SU-DHL-6 (cell line): ENCODE results near the gene ZC3H14.

Experiments
- H2AFZ ChIP-seq: fragments of 200-600 bp; sonication (generic); 2 replicates; pipeline ENCODE4 v1.6.1; 2014; ENCODE audit warnings: low read depth, mild to moderate bottlenecking, moderate library complexity, mixed read lengths, antibody characterized with exemption, low read length; ENCODE audit not compliant: severe bottlenecking
- H3F3A ChIP-seq: fragments of 200-600 bp; shearing (Covaris generic); 2 replicates; pipeline ENCODE4 v1.6.0; 2016; ENCODE audit warnings: antibody characterized with exemption, mild to moderate bottlenecking; ENCODE audit not compliant: insufficient read depth
- H3K27ac ChIP-seq: fragments of 200-600 bp; sonication (generic); 2 replicates; pipeline ENCODE4 v1.5.1; 2016; ENCODE audit warnings: low read depth, mild to moderate bottlenecking, low read length, moderate library complexity, mixed read lengths
- H3K27me3 ChIP-seq: fragments of 200-600 bp; sonication (generic), shearing (Covaris generic); 2 replicates; pipeline ENCODE4 v1.6.0; 2014; ENCODE audit warnings: mild to moderate bottlenecking, low read length
- H3K36me3 ChIP-seq: fragments of 200-600 bp; sonication (generic); 2 replicates; pipeline ENCODE4 v1.6.1; 2014; ENCODE audit warnings: mild to moderate bottlenecking, low read length, mixed read lengths
- H3K4me2 ChIP-seq: fragments of 300-600, 200-600 bp; shearing (Covaris generic), sonication (generic); 2 replicates; pipeline ENCODE4 v1.6.0; 2014; ENCODE audit warnings: low read length, low read depth, mild to moderate bottlenecking; ENCODE audit not compliant: poor library complexity, severe bottlenecking
- H3K4me3 ChIP-seq: fragments of 200-600 bp; sonication (generic); 2 replicates; pipeline ENCODE4 v1.5.1; 2014; ENCODE audit warnings: antibody characterized with exemption, low read length, mild to moderate bottlenecking, mixed read lengths; ENCODE audit not compliant: insufficient read depth, poor library complexity, severe bottlenecking
- H3K79me2 ChIP-seq: fragments of 200-600 bp; sonication (generic); 2 replicates; pipeline ENCODE4 v1.6.1; 2014; ENCODE audit warnings: mild to moderate bottlenecking, low read length, moderate library complexity; ENCODE audit not compliant: insufficient read depth
- H3K9ac ChIP-seq: fragments of 200-600 bp; sonication (generic); 2 replicates; pipeline ENCODE4 v1.7.0; 2014; ENCODE audit warnings: mild to moderate bottlenecking, low read length
- H3K9me2 ChIP-seq: fragments of 200-600 bp; sonication (generic); replicated peaks from 2 replicates; pipeline ENCODE4 v1.6.1; 2014; ENCODE audit warnings: low read length; ENCODE audit not compliant: insufficient read depth
- H3K9me3 ChIP-seq: fragments of 200-600 bp; sonication (generic); 2 replicates; pipeline ENCODE4 v1.6.1; 2014; ENCODE audit warnings: low read length, mixed read lengths; ENCODE audit not compliant: insufficient read depth
- H4K20me1 ChIP-seq: fragments of 200-600 bp; sonication (generic); 2 replicates; pipeline ENCODE4 v1.6.1; 2014; ENCODE audit warnings: low read depth, mild to moderate bottlenecking, antibody characterized with exemption, low read length, moderate library complexity, mixed read lengths
- EZH2phosphoT487 ChIP-seq: fragments of 200-600 bp; sonication (generic), shearing (Covaris generic); conservative IDR thresholded peaks from 2 replicates; pipeline ENCODE4 v1.6.1; 2018; ENCODE audit warnings: mild to moderate bottlenecking, antibody characterized with exemption, low read length, moderate library complexity, mixed read lengths
- TF ChIP-seq, protein P1 (sequence below): fragments of 200-600 bp; sonication (generic); IDR thresholded peaks from one replicate; pipeline ENCODE4 v1.5.1; 2017; ENCODE audit warnings: antibody characterized with exemption, mild to moderate bottlenecking, low read length, moderate library complexity; ENCODE audit not compliant: insufficient read depth, poor library complexity, severe bottlenecking

ZC3H14 gene

DNA sequence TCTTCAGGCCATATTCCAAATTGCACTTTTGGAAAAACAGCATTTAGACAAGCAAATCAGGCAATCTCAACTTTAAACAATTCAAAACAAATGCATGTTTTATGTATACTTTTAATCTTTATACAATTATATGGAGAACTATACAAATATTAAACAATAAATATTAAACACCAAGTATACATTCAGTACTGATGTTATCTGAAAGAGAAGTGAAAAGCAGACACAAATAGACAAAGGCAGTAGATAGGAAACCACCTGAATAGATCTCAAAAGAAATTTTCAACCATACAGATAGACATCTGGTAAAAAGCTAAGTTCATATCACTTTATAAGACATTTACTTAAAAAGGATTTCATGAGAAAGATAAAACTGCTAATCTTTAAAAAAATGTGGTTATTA is 65.2 kb downstream of the ZC3H14 start:
- Histone ChIP-seq H3K9ac (no peak overlapping the region), H2AFZ (no peak overlapping the region), H3K9me3 (no peaks in the 10 kb centered on the region), H3K4me2 (no peak overlapping the region), H3K9me2 (no peaks in the 10 kb centered on the region), H3K4me3 (no peak overlapping the region), H3F3A (0 out of 2 replicates have a peak, but pooled peaks cover 3% of the 10 kb centered on the region), H3K27ac (no peak overlapping the region), H4K20me1 (no peaks in the 10 kb centered on the region), H3K79me2 (no peaks in the 10 kb centered on the region), H3K27me3 (no peaks in the 10 kb centered on the region), H3K36me3 (no peaks in the 10 kb centered on the region)
- TF ChIP-seq, protein P1, sequence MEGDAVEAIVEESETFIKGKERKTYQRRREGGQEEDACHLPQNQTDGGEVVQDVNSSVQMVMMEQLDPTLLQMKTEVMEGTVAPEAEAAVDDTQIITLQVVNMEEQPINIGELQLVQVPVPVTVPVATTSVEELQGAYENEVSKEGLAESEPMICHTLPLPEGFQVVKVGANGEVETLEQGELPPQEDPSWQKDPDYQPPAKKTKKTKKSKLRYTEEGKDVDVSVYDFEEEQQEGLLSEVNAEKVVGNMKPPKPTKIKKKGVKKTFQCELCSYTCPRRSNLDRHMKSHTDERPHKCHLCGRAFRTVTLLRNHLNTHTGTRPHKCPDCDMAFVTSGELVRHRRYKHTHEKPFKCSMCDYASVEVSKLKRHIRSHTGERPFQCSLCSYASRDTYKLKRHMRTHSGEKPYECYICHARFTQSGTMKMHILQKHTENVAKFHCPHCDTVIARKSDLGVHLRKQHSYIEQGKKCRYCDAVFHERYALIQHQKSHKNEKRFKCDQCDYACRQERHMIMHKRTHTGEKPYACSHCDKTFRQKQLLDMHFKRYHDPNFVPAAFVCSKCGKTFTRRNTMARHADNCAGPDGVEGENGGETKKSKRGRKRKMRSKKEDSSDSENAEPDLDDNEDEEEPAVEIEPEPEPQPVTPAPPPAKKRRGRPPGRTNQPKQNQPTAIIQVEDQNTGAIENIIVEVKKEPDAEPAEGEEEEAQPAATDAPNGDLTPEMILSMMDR, result no peak
- no peak for TF ChIP-seq EZH2phosphoT487

DNA sequence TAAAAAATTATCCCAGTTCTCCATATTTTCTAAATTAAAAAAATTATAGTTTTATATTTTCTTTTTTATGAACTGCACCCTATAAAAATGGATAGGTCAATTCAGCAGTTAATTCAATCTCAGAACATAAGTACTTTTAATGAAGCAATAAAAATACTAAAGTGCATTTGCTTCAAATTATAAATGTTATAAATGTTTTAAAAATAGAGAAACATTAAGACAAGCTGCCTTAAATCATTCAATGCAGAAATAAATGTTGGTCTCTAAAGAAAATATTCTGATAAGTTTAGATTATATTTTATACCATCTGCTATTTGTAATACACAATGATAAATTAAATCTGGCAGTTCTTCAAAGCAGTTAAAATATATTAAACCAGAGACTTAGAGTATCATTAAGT is 65.6 kb downstream of the ZC3H14 start:
- no peak overlapping the region for H2AFZ ChIP-seq
- TF ChIP-seq, protein P1, result no peak
- TF ChIP-seq EZH2phosphoT487, result no peak
- no peak overlapping the region for H3K9ac ChIP-seq
- H3K79me2 ChIP-seq, result no peaks in the 10 kb centered on the region
- H3K9me3 ChIP-seq, result no peaks in the 10 kb centered on the region
- H3K9me2 ChIP-seq, result no peaks in the 10 kb centered on the region
- 0 out of 2 replicates have a peak, but pooled peaks cover 3% of the 10 kb centered on the region for H3F3A ChIP-seq
- H3K4me2 ChIP-seq, result no peak overlapping the region
- H3K27me3 ChIP-seq, result no peaks in the 10 kb centered on the region
- H4K20me1 ChIP-seq, result no peaks in the 10 kb centered on the region
- no peak overlapping the region for H3K4me3 ChIP-seq
- H3K27ac ChIP-seq, result no peak overlapping the region
- no peaks in the 10 kb centered on the region for H3K36me3 ChIP-seq

DNA sequence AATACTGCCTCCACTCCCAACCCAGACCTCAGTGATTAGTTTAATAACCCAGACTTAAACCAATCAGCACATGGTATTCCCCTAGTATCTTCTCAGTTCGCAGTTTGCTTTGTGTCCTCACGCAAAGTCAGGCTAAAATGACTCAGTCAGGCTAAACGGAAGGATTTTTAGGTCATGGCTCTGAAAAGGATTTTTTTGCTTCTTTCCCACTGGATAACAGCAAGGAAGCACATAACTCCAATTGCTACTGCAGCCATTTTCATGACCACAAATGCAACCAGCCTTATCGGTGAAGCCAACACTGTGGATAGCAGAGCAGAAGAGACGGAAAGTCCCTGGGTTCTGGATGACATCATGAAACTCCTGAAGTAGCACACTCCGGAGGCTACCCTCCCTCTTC is 67.7 kb downstream of the ZC3H14 start:
- Histone ChIP-seq H3K27ac (no peak overlapping the region), H3K27me3 (no peaks in the 10 kb centered on the region), H3K4me3 (no peak overlapping the region), H2AFZ (no peak overlapping the region), H3K4me2 (no peak overlapping the region), H3K36me3 (no peaks in the 10 kb centered on the region), H4K20me1 (no peaks in the 10 kb centered on the region), H3K9ac (no peak overlapping the region), H3K9me3 (no peaks in the 10 kb centered on the region), H3F3A (0 out of 2 replicates have a peak, but pooled peaks cover 3% of the 10 kb centered on the region), H3K9me2 (no peaks in the 10 kb centered on the region), H3K79me2 (no peaks in the 10 kb centered on the region)
- TF ChIP-seq, protein P1, result no peak
